Activated naive CD4-positive, alpha-beta T cell treated with anti-CD3 and anti-CD28 coated beads for 36 hours (primary cell): ENCODE measurements around the gene TRIP10. TPM values are rescaled to one million over a fixed set of nuclear protein-coding genes. Genes with fewer than 3 reads are reported as not detected.

Source experiments
- CTCF ChIA-PET: fragments of 350-600 bp; sonication (Branson Sonifier 250); formaldehyde crosslinking; loops from one replicate; lab custom pipeline; 2021; ENCODE audit warnings: antibody characterized with exemption; lab: Charles Lee
- DNase-seq: peaks from one replicate; pipeline ENCODE4 v3.0.0-alpha.2; 2020
- H3K27ac Mint-ChIP-seq: one replicate; pipeline ENCODE4 v1.8.0; 2021; ENCODE audit warnings: mild to moderate bottlenecking, mixed read lengths
- H3K27me3 Mint-ChIP-seq: one replicate; pipeline ENCODE4 v1.8.0; 2021; ENCODE audit warnings: low read depth, mixed read lengths
- H3K36me3 Mint-ChIP-seq: one replicate; pipeline ENCODE4 v1.8.0; 2021; ENCODE audit warnings: low read depth, mixed read lengths
- H3K4me1 Mint-ChIP-seq: one replicate; pipeline ENCODE4 v1.8.0; 2021; ENCODE audit warnings: low read depth, mixed read lengths
- H3K4me3 Mint-ChIP-seq: one replicate; pipeline ENCODE4 v1.8.0; 2021; ENCODE audit warnings: mild to moderate bottlenecking, moderate library complexity, mixed read lengths
- H3K9me3 Mint-ChIP-seq: one replicate; pipeline ENCODE4 v1.8.0; 2021; ENCODE audit warnings: mixed read lengths
- intact Hi-C: fragments of 100-400 bp; cut with micrococcal nuclease; formaldehyde crosslinking; loops from one replicate; pipeline ENCODE4 v1.15.1; 2023
- total RNA-seq, 2 experiments: library from RNA; stranded (reverse); gene quantifications; one replicate each; pipeline ENCODE4 v1.2.3, GENCODE V29; 2021

Gene TRIP10
- total RNA-seq, 2 experiments from 2014 or later: 56.2 to 61.1 TPM

DNA sequence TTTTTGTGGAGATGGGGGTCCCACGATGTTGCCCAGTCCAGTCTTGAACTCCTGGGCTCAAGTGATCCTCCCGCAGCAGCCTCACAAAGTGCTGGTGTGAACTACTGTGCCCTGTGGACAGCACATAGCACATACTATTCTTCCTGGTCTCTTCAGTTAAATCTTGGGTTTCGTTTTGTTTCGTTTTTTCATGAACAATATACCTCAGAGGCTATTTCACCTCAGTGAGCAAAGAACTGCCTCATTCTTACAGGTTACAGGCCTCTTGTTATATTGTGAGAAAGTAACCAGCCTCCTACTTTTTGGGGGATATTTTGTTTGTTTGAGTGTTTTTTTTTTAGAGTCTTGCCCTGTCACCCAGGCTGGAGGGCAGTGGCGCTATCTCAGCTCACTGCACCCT is 17.7 kb upstream of the TRIP10 start:
- no peak for DNase-seq
- H3K9me3 Mint-ChIP-seq: no peaks in the 10 kb centered on the region
- CTCF ChIA-PET: no interaction called here
- intact Hi-C loops: no loop called here
- H3K27me3 Mint-ChIP-seq: no peaks in the 10 kb centered on the region
- no peaks in the 10 kb centered on the region for H3K36me3 Mint-ChIP-seq
- H3K4me3 Mint-ChIP-seq: no peak overlapping the region
- H3K4me1 Mint-ChIP-seq: peaks cover 17% of the 10 kb centered on the region
- H3K27ac Mint-ChIP-seq: no peak overlapping the region

DNA sequence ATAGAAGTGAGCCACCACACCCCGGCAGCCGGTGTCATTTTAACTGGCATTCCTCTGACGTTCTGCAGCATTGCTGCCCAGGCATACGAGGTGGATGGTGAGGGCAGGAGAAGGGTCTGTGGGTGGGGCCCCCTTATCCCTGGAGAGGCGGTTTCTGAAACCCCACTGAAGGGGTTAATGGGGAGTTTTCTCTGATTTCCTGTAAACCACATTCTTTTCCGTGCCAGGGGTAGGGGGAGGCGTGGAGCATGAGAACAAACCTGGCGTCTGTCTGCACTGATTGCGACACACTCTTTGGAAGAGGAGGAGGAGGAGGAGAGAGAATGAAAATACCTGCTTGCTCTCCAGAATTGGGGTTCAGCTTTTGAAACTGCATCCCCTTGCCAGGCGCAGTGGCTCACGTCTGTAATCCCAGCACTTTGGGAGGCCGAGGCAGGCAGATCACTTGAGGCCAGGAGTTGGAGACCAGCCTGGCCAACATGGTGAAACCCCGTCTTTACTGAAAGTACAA is 16.3 kb upstream of the TRIP10 start:
- no peak overlapping the region for H3K27ac Mint-ChIP-seq
- no peak for DNase-seq
- intact Hi-C loops: no loop called here
- H3K4me3 Mint-ChIP-seq: no peak overlapping the region
- H3K36me3 Mint-ChIP-seq: peaks cover under 1% of the 10 kb centered on the region
- H3K4me1 Mint-ChIP-seq: peaks cover 17% of the 10 kb centered on the region
- no peaks in the 10 kb centered on the region for H3K9me3 Mint-ChIP-seq
- CTCF ChIA-PET: interaction anchor here (1.0 kb wide), 1 partner anchor 12 kb away, joined by 3 read pairs; no protein-coding TSS in a partner anchor
- no peaks in the 10 kb centered on the region for H3K27me3 Mint-ChIP-seq

DNA sequence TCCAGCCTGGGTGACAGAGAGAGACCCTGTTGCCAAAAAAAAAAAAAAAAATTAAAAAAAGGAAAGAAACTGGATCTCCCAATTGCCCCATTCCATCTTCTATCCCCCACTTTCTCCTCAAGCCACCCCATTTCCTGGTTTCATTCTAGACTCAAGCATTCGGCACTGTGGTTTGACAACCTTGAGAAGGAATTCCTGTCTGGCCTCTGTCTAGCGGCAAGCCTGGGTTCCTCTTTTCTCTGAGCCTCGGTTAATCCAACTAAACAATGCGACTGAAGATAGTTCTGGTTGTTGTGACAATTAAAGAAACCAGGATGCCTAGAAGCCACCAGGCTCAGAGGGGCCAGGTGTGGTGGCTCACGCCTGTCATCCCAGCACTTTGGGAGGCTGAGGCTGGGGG is 15.7 kb upstream of the TRIP10 start:
- no peaks in the 10 kb centered on the region for H3K27me3 Mint-ChIP-seq
- H3K4me1 Mint-ChIP-seq: peaks cover 17% of the 10 kb centered on the region
- H3K27ac Mint-ChIP-seq: no peak overlapping the region
- intact Hi-C loops: no loop called here
- no peak overlapping the region for H3K4me3 Mint-ChIP-seq
- no peak for DNase-seq
- H3K36me3 Mint-ChIP-seq: peaks cover 1% of the 10 kb centered on the region
- CTCF ChIA-PET: interaction anchor here (0.7 to 1.0 kb wide), 2 partner anchors 13 to 139 kb away, joined by 3 to 6 read pairs; no protein-coding TSS in a partner anchor
- H3K9me3 Mint-ChIP-seq: no peaks in the 10 kb centered on the region

DNA sequence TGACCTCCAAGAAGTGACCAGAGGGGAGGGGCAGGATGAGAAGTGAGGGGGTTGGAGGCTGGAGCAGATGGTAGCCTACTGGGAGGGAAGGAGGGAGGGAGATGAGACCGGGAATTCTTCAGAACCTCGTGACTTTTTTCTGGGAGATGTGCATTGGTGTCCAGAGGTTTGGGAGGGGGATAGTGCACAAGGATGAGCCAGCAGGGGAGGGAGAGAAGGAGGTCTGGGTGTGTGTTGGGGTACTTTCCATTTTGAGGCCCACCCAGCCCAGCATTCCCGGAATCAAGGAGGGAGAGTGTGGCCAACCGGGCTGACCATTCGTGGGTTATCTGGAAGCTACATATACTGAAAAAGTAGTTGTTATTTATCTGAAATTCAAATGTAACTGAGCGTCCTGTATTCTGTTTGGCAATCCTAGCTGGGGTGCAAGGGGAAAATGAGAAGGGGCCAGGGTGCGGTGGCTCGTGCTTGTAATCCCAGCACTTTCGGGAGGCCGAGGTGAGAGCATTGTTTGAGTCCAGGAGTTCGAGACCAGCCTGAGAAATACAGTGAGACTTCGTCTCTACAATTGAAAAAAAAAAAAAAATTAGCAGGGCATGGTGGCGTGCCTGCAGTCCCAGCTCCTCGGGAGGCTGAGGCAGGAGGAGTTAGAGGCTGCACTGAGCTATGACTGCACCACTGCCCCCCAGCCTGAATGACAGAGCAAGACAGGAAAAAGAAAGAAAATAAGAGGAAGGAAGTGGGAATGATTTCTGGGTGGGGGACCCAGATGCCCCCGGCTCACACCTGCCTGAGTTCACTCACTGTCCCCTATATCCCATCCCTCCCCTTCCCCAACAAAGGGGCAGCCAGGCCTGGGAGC is 14.6 kb upstream of the TRIP10 start:
- Mint-ChIP-seq H3K36me3 (peaks cover 1% of the 10 kb centered on the region), H3K4me1 (peaks cover 17% of the 10 kb centered on the region), H3K4me3 (no peak overlapping the region), H3K27ac (no peak overlapping the region), H3K27me3 (no peaks in the 10 kb centered on the region), H3K9me3 (no peaks in the 10 kb centered on the region)
- CTCF ChIA-PET: no interaction called here
- intact Hi-C loops: no loop called here
- DNase-seq: no peak

DNA sequence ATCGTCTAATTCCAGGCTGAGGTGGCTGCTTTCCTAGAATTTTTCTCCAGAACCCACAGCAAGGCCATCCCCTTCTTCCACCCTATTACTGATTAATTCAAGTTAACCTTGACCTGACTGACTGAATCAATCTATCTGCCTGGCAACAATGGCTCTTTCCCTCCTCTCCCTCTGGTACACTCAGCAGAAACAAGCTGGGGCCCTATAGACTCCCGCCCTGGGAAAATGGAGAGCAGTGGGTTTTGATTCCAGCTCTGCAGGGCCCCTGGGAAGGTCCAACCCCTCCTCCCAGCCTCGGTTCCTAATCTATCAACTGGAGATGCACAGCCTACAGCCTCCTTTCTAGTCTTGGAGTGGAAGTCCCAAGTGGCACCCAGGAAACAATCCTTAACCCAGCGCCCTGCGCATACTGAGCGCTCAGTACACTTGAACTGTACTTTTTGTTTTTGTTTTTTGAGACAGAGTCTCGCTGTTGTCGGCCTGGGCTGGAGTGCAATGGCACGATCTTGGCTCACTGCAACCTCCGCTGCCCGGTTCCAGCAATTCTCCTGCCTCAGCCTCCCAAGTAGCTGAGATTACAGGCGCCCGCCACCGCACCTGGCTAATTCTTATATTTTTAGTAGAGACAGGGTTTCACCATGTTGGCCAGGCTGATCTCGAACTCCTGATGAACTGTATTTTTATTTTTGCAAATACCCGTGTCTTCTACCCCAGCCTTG is 13.8 kb upstream of the TRIP10 start:
- CTCF ChIA-PET: no interaction called here
- intact Hi-C loops: no loop called here
- Mint-ChIP-seq H3K27me3 (no peaks in the 10 kb centered on the region), H3K9me3 (no peaks in the 10 kb centered on the region), H3K36me3 (peaks cover 1% of the 10 kb centered on the region), H3K4me1 (peaks cover 16% of the 10 kb centered on the region), H3K27ac (no peak overlapping the region), H3K4me3 (no peak overlapping the region)
- no peak for DNase-seq

DNA sequence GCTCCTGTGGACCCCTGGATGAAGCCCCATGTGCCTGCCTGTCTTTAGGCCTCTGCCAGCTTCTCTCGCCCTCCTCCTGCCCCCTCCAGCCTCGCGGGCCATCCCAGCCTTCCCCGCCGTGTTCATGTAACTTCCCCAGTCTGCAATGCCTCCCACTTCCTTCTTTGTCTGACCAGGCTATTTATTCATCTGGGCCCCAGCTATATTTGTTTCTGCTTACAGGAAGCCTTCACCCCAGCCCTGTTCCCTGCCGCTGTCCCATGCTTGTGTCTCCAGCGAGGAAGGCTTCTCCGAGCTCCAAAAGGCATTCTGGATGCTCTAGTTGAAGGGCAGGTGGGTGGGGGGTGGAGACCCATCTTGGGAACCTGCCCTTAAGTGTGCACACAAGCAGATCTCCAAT is 11.1 kb upstream of the TRIP10 start:
- no peak for DNase-seq
- Mint-ChIP-seq H3K9me3 (no peaks in the 10 kb centered on the region), H3K36me3 (peaks cover 11% of the 10 kb centered on the region), H3K27ac (no peak overlapping the region), H3K4me3 (no peak overlapping the region), H3K4me1 (peaks cover 2% of the 10 kb centered on the region), H3K27me3 (no peaks in the 10 kb centered on the region)
- CTCF ChIA-PET: interaction anchor here (0.9 kb wide), 1 partner anchor 178 kb away, joined by 5 read pairs; no protein-coding TSS in a partner anchor
- intact Hi-C loops: no loop called here

DNA sequence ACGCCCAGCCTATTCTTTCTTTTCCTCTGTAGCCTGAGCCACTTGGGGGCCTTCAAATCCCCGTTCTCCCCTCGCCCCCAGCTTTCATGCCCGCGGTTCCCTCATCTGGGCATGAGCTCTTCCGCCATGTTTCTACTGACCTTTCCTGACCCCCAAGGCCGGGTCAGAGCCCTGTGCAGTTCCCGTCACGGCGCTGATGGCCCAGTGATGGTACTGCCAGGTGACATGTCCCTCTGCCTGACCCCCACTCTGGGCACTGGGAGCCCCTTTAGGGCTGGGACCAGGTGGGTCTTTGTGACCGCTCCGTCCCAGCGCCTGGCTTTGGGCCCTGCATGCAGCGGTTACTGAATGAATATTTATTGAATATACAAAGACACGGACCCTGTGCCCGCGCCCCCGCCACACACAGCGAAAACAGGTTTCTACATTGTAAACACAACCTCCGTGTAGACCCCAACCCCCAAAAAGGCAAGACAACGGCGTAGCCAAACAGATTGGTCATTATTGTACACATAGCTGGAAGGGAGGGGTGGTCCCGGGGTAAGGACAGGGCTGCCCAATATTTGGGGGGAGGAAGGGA is 9.8 kb upstream of the TRIP10 start:
- H3K9me3 Mint-ChIP-seq: no peaks in the 10 kb centered on the region
- intact Hi-C loops: no loop called here
- no peak overlapping the region for H3K27ac Mint-ChIP-seq
- H3K36me3 Mint-ChIP-seq: peaks cover 13% of the 10 kb centered on the region
- DNase-seq: no peak
- H3K27me3 Mint-ChIP-seq: no peaks in the 10 kb centered on the region
- no peaks in the 10 kb centered on the region for H3K4me1 Mint-ChIP-seq
- CTCF ChIA-PET: no interaction called here
- H3K4me3 Mint-ChIP-seq: no peak overlapping the region

DNA sequence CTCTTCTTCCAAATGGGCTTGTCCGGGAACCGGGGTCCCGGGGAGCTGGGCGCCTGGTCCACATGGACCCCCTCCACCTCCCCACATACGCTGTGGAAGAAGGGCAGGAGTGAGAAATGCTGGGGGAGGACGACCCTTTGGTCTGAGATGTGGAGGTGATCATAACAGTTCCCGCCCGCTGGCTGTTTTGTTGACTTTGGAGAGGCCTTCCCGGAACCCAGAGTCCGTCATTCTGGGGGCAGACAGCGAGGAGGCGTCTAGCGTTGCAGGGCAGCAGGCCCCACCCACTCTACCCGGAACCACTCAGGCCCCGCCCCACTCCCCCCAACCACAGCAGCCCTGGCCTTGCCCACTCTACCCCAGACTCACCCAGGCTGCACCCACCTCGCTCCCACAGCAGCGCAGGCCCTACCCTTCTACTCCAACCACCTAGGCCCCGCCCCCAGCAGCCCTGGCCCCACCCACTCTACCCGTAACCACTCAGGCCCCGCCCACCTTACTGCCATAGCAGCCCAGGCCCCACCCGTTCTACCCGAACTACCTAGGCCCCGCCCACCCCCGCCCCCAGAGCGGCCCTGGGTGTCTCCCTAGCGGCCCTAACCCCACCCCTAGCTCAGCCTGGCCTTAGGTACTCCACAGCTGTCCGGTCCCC is 9.2 kb upstream of the TRIP10 start:
- CTCF ChIA-PET: no interaction called here
- no peak overlapping the region for H3K27ac Mint-ChIP-seq

DNA sequence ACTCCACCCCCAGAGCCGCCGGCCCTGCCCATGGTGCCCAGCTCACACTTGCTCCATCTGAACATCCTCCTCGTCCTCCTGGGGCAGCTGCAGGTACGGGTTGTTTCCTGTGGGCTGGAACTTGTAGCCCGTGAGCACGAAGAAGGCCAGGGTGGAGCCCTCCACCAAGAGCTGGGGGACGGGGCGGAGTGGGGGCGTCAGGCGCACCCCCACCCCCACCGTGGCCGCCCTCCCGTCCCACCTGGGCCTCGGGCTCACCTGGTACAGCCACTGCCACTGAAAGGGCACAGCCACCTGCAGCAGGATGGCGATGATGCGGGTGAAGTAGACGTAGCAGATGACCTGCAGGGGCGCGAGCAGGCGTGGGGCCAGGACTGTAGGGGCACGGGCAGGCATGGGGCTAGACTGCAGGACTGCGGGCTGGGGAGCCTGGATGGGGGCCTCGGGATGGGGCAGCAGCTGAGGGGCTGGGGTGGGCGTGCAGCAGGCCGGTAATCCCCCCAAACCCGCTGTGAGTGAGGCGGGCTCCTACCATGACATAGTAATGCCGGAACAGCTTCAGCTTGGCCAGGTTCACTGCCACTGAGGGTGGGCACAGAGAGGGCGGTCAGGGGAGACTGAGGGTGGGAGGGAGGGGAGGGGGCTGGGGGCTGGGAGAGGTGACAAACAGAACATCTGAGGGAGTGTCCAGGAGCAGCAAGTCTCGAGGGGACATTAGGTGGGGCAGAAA is 8.4 kb upstream of the TRIP10 start:
- CTCF ChIA-PET: no interaction called here
- no peaks in the 10 kb centered on the region for H3K9me3 Mint-ChIP-seq
- H3K4me1 Mint-ChIP-seq: peaks cover 10% of the 10 kb centered on the region
- intact Hi-C loops: no loop called here
- no peaks in the 10 kb centered on the region for H3K27me3 Mint-ChIP-seq
- DNase-seq: no peak
- H3K36me3 Mint-ChIP-seq: peaks cover 13% of the 10 kb centered on the region
- no peak overlapping the region for H3K27ac Mint-ChIP-seq
- no peak overlapping the region for H3K4me3 Mint-ChIP-seq

More for the DNA sequence above, 9.2 kb upstream of the TRIP10 start:
- Mint-ChIP-seq H3K4me3 (no peak overlapping the region), H3K9me3 (no peaks in the 10 kb centered on the region), H3K27me3 (no peaks in the 10 kb centered on the region), H3K4me1 (peaks cover 2% of the 10 kb centered on the region), H3K36me3 (peaks cover 13% of the 10 kb centered on the region)
- DNase-seq: peak; percentile 58
- intact Hi-C loops: no loop called here

DNA sequence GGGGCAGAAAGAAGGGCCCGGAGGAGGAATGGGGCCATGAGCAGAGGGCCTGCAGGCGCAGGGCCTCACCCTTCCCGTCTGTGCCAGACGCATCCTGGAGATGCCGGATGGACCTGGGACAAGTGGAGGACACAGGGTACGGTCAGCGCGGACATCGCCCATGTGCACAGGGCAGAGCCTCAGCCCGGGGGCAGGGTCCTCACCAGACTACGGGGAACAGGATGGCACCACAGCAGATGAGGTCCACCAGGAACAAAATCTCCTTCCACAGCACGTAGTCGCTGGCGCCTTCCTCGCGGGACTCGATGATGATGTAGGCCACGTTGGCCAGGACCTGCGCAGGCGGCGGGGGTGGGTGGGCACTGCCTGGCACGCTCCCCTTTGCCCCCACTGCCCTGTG is 7.7 kb upstream of the TRIP10 start:
- peaks cover 16% of the 10 kb centered on the region for H3K36me3 Mint-ChIP-seq
- no peaks in the 10 kb centered on the region for H3K27me3 Mint-ChIP-seq
- no peaks in the 10 kb centered on the region for H3K9me3 Mint-ChIP-seq
- no peak overlapping the region for H3K27ac Mint-ChIP-seq
- no peak overlapping the region for H3K4me3 Mint-ChIP-seq
- peaks cover 13% of the 10 kb centered on the region for H3K4me1 Mint-ChIP-seq
- intact Hi-C loops: no loop called here
- CTCF ChIA-PET: no interaction called here
- DNase-seq: no peak

DNA sequence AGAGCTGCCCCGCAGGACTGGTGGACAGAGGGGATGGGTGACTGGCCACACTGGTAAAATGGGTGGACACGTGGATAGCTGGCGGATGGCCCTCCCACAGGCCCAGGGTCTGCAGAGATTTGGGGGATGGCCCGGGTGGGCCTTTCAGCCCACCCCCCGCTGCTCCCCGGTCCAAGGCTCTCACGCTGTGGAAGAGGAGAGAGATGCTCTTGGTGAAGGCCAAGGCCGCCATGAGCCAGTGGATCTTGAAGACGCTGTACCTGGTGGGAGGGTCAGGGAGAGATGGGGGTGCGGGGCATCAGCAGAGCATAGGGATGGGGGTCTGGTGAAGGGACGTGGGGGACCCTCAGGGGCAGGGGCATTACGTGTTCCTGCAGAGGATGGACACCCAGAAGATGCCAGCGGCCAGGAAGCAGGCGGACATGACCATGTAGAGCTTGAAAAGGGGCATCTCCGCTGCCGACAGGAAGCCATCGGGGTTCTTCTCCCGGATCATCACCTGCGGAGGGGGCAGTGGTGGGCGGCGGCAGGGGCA is 6.6 kb upstream of the TRIP10 start:
- Mint-ChIP-seq H3K27ac (no peak overlapping the region), H3K36me3 (peaks cover 16% of the 10 kb centered on the region), H3K9me3 (no peaks in the 10 kb centered on the region), H3K4me3 (no peak overlapping the region), H3K27me3 (no peaks in the 10 kb centered on the region), H3K4me1 (peaks cover 16% of the 10 kb centered on the region)
- DNase-seq: no peak
- CTCF ChIA-PET: no interaction called here
- intact Hi-C loops: no loop called here
